ENCODE results near the gene TEX50.
"Not testable (repeated sequence)": the region's sequence is repeated elsewhere in the genome, so short reads cannot be mapped to it uniquely, and the experiment has no call there.

TEX50 gene

DNA sequence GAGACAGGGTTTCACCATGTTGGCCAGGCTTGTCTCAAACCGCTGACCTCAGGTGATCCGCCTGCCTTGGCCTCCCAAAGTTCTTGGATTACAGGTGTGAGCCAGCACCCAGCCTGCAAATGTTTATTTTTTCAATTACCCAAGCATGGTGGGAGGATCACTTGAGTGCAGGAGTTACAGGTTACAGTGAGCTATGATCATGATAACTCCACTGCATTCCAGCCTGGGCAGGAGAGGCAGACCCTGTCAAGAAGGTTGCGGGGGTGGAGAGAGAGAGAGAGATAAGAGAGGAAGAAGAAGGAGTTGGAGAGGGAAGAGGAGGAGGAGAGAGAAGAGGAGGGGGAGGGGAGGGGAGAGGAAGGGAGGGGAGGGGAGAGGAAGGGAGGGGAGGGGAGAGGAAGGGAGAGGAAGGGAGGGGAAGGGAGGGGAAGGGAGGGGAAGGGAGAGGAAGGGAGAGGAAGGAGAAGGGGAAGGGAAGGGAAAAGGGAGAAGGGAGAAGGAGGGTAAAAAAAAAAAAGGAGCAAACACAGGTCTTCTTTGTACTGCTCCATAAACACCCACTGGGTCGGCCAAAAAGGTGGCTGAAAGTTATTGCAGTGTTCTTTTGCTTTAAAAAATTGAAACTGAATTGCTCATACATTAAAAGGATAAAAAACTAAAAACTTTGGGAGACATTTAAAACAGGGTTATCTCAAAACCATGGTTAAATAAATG, 26.5 kb upstream of the TEX50 start:
- no peak for DNase-seq
- in situ Hi-C loops (cut with HindIII; ENCODE audit: low pct_ligation_motif_present, low sequenced_read_pairs): no loop called here

DNA sequence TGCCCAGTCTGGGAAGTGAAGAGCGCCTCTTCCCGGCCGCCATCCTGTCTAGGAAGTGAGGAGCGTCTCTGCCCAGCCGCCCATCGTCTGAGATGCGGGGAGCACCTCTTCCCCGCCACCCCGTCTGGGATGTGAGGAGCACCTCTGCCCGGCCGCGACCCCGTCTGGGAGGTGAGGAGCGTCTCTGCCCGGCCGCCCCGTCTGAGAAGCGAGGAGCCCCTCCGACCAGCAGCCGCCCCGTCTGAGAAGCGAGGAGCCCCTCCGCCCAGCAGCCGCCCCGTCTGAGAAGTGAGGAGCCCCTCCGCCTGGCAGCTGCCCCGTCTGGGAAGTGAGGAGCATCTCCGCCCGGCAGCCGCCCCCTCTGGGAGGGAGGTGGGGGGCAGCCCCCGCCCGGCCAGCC, 22.1 kb upstream of the TEX50 start:
- DNase-seq; H3K27ac ChIP-seq; H3K4me3 ChIP-seq (ENCODE audit: low read depth, low read length); H3K27me3 ChIP-seq (replicated peaks); H3K36me3 ChIP-seq (replicated peaks); in situ Hi-C loops (cut with HindIII; ENCODE audit: low pct_ligation_motif_present, low sequenced_read_pairs): not testable (repeated sequence)

More for the DNA sequence above, 26.5 kb upstream of the TEX50 start:
- no peak overlapping the region for H3K27ac ChIP-seq
- H3K36me3 ChIP-seq (replicated peaks): no peaks in the 10 kb centered on the region
- TF ChIP-seq, protein P1, sequence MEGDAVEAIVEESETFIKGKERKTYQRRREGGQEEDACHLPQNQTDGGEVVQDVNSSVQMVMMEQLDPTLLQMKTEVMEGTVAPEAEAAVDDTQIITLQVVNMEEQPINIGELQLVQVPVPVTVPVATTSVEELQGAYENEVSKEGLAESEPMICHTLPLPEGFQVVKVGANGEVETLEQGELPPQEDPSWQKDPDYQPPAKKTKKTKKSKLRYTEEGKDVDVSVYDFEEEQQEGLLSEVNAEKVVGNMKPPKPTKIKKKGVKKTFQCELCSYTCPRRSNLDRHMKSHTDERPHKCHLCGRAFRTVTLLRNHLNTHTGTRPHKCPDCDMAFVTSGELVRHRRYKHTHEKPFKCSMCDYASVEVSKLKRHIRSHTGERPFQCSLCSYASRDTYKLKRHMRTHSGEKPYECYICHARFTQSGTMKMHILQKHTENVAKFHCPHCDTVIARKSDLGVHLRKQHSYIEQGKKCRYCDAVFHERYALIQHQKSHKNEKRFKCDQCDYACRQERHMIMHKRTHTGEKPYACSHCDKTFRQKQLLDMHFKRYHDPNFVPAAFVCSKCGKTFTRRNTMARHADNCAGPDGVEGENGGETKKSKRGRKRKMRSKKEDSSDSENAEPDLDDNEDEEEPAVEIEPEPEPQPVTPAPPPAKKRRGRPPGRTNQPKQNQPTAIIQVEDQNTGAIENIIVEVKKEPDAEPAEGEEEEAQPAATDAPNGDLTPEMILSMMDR (IDR thresholded peaks at IDR 0.05; ENCODE audit: low read depth, low read length, missing control alignments): no peak
- no peaks in the 10 kb centered on the region for H3K27me3 ChIP-seq (replicated peaks)
- H3K4me3 ChIP-seq (ENCODE audit: low read depth, low read length): no peak overlapping the region

DNA sequence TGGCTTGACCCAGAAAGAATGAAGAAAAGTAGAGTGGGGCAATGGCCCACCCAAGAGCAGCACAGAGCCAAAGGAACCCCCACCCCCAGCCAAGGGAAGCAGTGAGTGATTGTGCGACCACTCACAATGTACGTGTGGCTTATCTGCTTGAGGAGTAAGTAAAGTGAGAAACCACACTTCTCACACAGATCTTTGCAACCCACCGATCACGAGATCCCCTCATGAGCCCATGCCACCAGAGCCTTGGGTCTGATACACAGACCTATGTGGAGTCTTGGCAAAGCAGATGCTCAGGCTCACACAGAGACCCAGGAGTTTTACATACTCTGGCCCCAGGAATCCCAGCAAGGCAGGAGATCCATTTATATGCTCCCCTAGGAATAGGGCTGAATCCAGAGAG, 18.3 kb upstream of the TEX50 start:
- H3K27me3 ChIP-seq (replicated peaks): no peaks in the 10 kb centered on the region
- DNase-seq: no peak
- TF ChIP-seq, protein P1 (IDR thresholded peaks at IDR 0.05; ENCODE audit: low read depth, low read length, missing control alignments): no peak
- H3K4me3 ChIP-seq (ENCODE audit: low read depth, low read length): no peak overlapping the region
- H3K27ac ChIP-seq: no peak overlapping the region
- no peaks in the 10 kb centered on the region for H3K36me3 ChIP-seq (replicated peaks)
- in situ Hi-C loops (cut with HindIII; ENCODE audit: low pct_ligation_motif_present, low sequenced_read_pairs): no loop called here

DNA sequence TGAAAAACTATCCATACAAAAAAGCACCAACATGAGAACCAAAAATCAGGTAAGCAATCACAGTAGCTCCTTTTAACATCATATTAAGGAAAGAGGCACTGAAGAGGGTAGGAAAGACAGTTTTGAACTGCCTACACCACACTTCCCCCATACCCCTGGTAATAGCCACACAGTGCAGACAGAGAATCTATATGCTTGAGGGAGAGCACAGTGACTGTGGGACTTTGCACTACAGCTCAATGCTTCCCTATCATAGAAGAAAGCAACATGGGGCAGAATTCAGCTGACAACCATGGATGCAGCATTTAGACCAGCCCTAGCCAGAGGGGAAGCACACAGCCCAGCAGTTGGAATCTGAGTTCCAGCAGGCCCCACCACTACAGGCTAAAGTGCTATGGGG, 7.9 kb upstream of the TEX50 start:
- Histone ChIP-seq H3K27ac (no peak overlapping the region), H3K36me3 (replicated peaks) (no peaks in the 10 kb centered on the region), H3K4me3 (ENCODE audit: low read depth, low read length) (no peak overlapping the region), H3K27me3 (replicated peaks) (no peaks in the 10 kb centered on the region)
- TF ChIP-seq, protein P1 (IDR thresholded peaks at IDR 0.05; ENCODE audit: low read depth, low read length, missing control alignments): no peak
- DNase-seq: no peak
- in situ Hi-C loops (cut with HindIII; ENCODE audit: low pct_ligation_motif_present, low sequenced_read_pairs): no loop called here

DNA sequence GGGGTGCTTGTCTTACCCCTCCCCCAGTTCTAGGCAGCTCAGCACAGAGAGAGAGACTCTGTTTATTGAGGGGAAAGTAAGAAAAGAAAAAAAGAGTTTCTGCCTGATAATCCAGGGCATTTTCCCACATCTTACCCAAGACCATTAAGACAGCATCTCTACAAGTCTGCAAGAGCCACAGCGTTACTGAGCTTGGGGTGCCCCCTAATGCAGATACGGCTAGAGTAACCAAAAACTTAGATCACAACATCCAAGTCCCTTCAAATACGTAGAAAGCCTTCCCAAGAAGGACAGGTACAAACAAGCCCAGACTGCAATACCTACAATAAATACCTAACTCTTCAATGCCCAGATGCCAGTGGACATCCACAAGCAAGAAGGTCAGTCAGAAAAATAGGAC, 6.2 kb upstream of the TEX50 start:
- in situ Hi-C loops (cut with HindIII; ENCODE audit: low pct_ligation_motif_present, low sequenced_read_pairs): no loop called here
- TF ChIP-seq, protein P1 (IDR thresholded peaks at IDR 0.05; ENCODE audit: low read depth, low read length, missing control alignments): no peak
- Histone ChIP-seq H3K27ac (no peak overlapping the region), H3K27me3 (replicated peaks) (no peaks in the 10 kb centered on the region), H3K36me3 (replicated peaks) (no peaks in the 10 kb centered on the region), H3K4me3 (ENCODE audit: low read depth, low read length) (no peak overlapping the region)
- no peak for DNase-seq

DNA sequence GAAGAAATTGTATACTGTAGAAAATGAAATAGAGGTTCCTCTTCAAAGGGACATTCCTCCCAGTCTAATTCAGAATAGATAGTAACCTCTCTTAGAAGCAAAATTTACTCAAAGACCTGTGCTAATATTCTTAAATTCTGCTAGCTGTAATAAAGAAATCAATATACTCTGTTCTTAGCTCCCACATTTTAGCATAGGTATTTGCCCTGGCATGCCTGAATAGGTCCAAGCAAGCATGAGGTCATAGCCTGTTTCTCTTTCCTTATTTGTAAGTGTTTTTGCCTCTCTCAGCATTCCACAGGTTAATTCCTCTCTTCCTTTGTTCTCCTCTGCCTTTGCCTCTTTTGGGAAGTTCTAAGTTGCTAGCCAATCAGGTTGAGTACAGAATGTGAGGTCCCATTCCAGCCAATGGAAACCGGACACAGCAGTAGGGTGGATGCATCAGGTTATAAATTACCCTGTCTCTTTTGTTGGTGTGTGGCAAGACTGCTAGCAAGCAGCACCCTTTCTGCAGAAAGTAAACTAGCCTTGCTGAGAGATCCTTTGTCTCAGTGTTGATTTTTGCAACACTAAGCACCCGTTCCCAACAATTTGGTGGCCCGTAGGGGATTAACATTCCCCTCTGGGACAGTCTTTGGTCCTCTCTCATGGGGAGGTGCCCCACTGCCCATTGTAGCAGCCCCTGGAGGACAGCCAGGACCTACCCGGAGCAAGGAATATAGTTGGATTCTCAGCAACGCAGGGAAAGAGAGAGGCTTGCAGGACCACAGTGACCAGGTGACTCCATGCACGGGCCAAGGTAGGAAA, 2.3 kb downstream of the TEX50 start:
- H3K27ac ChIP-seq; DNase-seq; H3K4me3 ChIP-seq (ENCODE audit: low read depth, low read length); in situ Hi-C loops (cut with HindIII; ENCODE audit: low pct_ligation_motif_present, low sequenced_read_pairs); H3K36me3 ChIP-seq (replicated peaks); H3K27me3 ChIP-seq (replicated peaks): not testable (repeated sequence)

Measured in brain microvascular endothelial cell (primary cell).